Activated T-cell treated with anti-CD3 and anti-CD28 coated beads, Interleukin-2, amount 50 U/mL, for 72 hours (primary cell): ENCODE measurements around the gene SUGP2. TPM values are rescaled to one million over a fixed set of nuclear protein-coding genes. Genes with fewer than 3 reads are reported as not detected.
"Not testable (repeated sequence)": the region's sequence is repeated elsewhere in the genome, so short reads cannot be mapped to it uniquely, and the experiment has no call there.

ENCODE experiments used
- ATAC-seq, 2 donors: fragments of 150-1000 bp; cut with Tn5 transposase; replicated peaks in 1 of 2; 2 replicates each; pipeline ENCODE4 v1.10.0; 2021; ENCODE audit warnings: moderate library complexity in 2 of 2, mild to moderate bottlenecking in 1 of 2
- DNase-seq, 2 donors: peaks; one replicate each; pipeline ENCODE4 v3.0.0; 2021 to 2022; ENCODE audit warnings: mixed read lengths in 1 of 2
- H3K27ac Mint-ChIP-seq: one replicate; pipeline ENCODE4 v1.8.0; 2022; ENCODE audit warnings: mild to moderate bottlenecking, moderate library complexity, mixed read lengths
- H3K27me3 Mint-ChIP-seq: one replicate; pipeline ENCODE4 v1.8.0; 2022; ENCODE audit warnings: low read depth, mixed read lengths
- H3K36me3 Mint-ChIP-seq, 2 donors: one replicate each; pipeline ENCODE4 v1.8.0; 2022; ENCODE audit warnings: mixed read lengths in 2 of 2, mild to moderate bottlenecking in 1 of 2; ENCODE audit not compliant: insufficient read depth in 2 of 2
- H3K4me1 Mint-ChIP-seq: one replicate; pipeline ENCODE4 v1.8.0; 2022; ENCODE audit warnings: low read depth, mixed read lengths
- H3K4me3 Mint-ChIP-seq, 2 donors: one replicate each; pipeline ENCODE4 v1.8.0; 2022; ENCODE audit warnings: mild to moderate bottlenecking in 2 of 2, mixed read lengths in 2 of 2, moderate library complexity in 2 of 2
- H3K9me3 Mint-ChIP-seq, 2 donors: one replicate each; pipeline ENCODE4 v1.8.0; 2022; ENCODE audit warnings: mixed read lengths in 2 of 2
- total RNA-seq, 2 donors: library from RNA; stranded (reverse); gene quantifications; one replicate each; pipeline ENCODE4 v1.2.3, GENCODE V29; 2022

Gene SUGP2
- total RNA-seq, 2 donors from 2014 or later, result 106 to 122 TPM

- Mint-ChIP-seq H3K4me3 (no peak overlapping the region), H3K9me3 (no peaks in the 10 kb centered on the region), H3K27me3 (peaks cover 17% of the 10 kb centered on the region), H3K4me1 (no peaks in the 10 kb centered on the region), H3K36me3 (peaks cover 1 to 3% of the 10 kb centered on the region in 2 donors), H3K27ac (no peak overlapping the region)
- DNase-seq (no peak), ATAC-seq (no peak)
Observed at GRCh38 chr19:18966307-18966706, 67.0 kb downstream of the SUGP2 start.

- peaks cover 20% of the 10 kb centered on the region for H3K27me3 Mint-ChIP-seq
- H3K4me1 Mint-ChIP-seq, result no peaks in the 10 kb centered on the region
- no peak for ATAC-seq
- H3K9me3 Mint-ChIP-seq, result no peaks in the 10 kb centered on the region
- H3K36me3 Mint-ChIP-seq, result peaks cover under 1 to 1% of the 10 kb centered on the region in 2 donors
- no peak for DNase-seq
- H3K4me3 Mint-ChIP-seq, result no peak overlapping the region
- no peak overlapping the region for H3K27ac Mint-ChIP-seq
Observed at GRCh38 chr19:18964121-18964520, 69.2 kb downstream of the SUGP2 start.

DNA sequence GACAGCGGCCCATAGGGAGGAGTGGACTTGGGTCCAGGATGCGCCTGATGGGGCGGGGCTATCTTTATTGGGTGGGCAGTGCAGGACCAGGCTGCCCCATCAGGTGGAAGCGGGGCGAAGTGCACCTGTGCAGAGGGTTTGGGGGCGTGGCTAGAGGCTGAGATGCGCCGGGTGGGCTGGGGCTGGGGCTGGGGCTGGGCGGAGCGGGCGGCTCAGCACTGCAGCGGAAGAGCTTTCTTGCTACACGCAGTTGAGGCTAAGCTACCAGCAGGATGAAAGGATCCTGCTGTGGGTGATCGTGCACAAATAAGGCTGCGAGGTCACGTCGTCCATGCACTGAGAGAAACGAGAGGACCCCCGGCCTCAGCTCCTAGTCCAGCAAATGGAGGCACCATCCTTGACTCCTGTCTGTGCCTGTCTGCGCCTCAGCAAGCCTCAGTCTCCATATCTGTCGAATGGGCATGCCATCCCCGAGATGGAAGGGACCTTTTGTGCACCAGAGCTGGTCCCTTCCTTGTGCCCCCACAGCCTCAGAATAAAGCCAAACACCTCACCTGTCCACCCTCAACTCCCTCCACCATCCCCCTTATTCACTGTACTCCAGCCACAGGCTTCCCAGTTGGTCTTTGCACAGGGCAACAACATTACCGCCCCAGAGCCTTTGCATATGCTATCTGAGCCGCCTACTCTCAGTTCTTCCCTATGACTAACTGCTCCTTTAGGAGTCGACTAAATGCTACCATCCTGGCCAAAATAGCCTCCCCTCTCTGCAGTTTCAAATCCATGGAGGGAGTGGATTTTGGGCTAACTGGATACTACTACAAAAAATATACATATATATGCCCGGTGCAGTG lies 71.3 kb downstream of the SUGP2 start:
- Mint-ChIP-seq H3K27ac (no peak overlapping the region), H3K36me3 (no peaks in the 10 kb centered on the region), H3K9me3 (no peaks in the 10 kb centered on the region), H3K27me3 (peaks cover 20% of the 10 kb centered on the region), H3K4me1 (no peaks in the 10 kb centered on the region), H3K4me3 (no peak overlapping the region)
- DNase-seq (no peak), ATAC-seq (no peak)

- H3K4me1 Mint-ChIP-seq, result no peaks in the 10 kb centered on the region
Observed at GRCh38 chr19:18960370-18960769, 72.9 kb downstream of the SUGP2 start.

GRCh38 chr19:18955042-18955441 lies 78.3 kb downstream of the SUGP2 start:
- H3K9me3 Mint-ChIP-seq, result peaks cover 3 to 9% of the 10 kb centered on the region in 2 donors
- no peaks in the 10 kb centered on the region for H3K27me3 Mint-ChIP-seq

More at GRCh38 chr19:18960370-18960769, 72.9 kb downstream of the SUGP2 start:
- H3K27me3 Mint-ChIP-seq, result peaks cover 20% of the 10 kb centered on the region
- no peak overlapping the region for H3K4me3 Mint-ChIP-seq
- no peaks in the 10 kb centered on the region for H3K36me3 Mint-ChIP-seq
- no peak overlapping the region for H3K27ac Mint-ChIP-seq
- no peaks in the 10 kb centered on the region for H3K9me3 Mint-ChIP-seq
- DNase-seq, result no peak
- no peak for ATAC-seq

GRCh38 chr19:18954094-18954493 lies 79.2 kb downstream of the SUGP2 start:
- Mint-ChIP-seq H3K36me3 (no peaks in the 10 kb centered on the region), H3K27ac (no peak overlapping the region), H3K9me3 (peaks cover 3 to 9% of the 10 kb centered on the region in 2 donors), H3K27me3 (no peaks in the 10 kb centered on the region), H3K4me3 (no peak overlapping the region), H3K4me1 (no peaks in the 10 kb centered on the region)
- DNase-seq (no peak), ATAC-seq (no peak)

More at GRCh38 chr19:18955042-18955441, 78.3 kb downstream of the SUGP2 start:
- Mint-ChIP-seq H3K27ac (no peak overlapping the region), H3K4me3 (no peak overlapping the region), H3K36me3 (no peaks in the 10 kb centered on the region), H3K4me1 (no peaks in the 10 kb centered on the region)
- DNase-seq, result no peak
- no peak for ATAC-seq

- H3K4me1 Mint-ChIP-seq, ATAC-seq, H3K27ac Mint-ChIP-seq, H3K4me3 Mint-ChIP-seq, H3K36me3 Mint-ChIP-seq, H3K27me3 Mint-ChIP-seq, H3K9me3 Mint-ChIP-seq, DNase-seq: not testable (repeated sequence)
Observed at GRCh38 chr19:18952364-18953003, 80.8 kb downstream of the SUGP2 start.

DNA sequence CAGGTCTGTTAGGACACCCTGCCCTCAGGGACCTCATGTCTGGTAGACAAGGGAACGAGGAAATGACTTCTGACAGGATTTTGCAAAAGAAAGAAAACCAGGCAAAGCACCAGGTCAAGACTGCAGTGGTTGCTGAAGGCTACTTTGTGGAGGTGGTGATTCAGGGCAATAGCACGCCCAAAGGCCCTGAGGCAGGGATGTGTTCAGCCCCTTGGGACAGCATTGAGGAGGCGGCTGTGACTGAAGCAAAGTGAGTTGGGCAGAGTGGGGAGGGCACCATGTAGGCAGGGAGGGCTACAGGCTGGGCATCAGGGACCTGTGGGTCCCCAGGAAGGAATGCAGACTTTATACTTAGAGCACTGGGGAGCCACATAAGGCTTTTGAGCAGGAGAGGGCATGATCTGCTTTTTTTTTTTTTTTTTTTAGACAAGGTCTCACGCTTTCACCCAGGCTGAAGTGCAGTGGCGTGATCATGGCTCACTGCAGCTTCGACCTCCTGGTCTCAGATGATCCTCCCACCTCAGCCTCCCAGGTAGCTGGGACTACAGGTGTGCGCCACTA lies 81.5 kb downstream of the SUGP2 start:
- Mint-ChIP-seq H3K9me3 (peaks cover 3 to 9% of the 10 kb centered on the region in 2 donors), H3K36me3 (no peaks in the 10 kb centered on the region), H3K4me1 (no peaks in the 10 kb centered on the region), H3K27me3 (no peaks in the 10 kb centered on the region), H3K27ac (no peak overlapping the region), H3K4me3 (no peak overlapping the region)
- no peak for DNase-seq
- ATAC-seq, result no peak

- H3K9me3 Mint-ChIP-seq, result peaks cover 0 to 5% of the 10 kb centered on the region in 2 donors
- ATAC-seq, result no peak
- H3K36me3 Mint-ChIP-seq, result no peaks in the 10 kb centered on the region
- no peaks in the 10 kb centered on the region for H3K27me3 Mint-ChIP-seq
- no peak for DNase-seq
- no peak overlapping the region for H3K4me3 Mint-ChIP-seq
- no peaks in the 10 kb centered on the region for H3K4me1 Mint-ChIP-seq
- H3K27ac Mint-ChIP-seq, result no peak overlapping the region
Observed at GRCh38 chr19:18949858-18950257, 83.5 kb downstream of the SUGP2 start.

DNA sequence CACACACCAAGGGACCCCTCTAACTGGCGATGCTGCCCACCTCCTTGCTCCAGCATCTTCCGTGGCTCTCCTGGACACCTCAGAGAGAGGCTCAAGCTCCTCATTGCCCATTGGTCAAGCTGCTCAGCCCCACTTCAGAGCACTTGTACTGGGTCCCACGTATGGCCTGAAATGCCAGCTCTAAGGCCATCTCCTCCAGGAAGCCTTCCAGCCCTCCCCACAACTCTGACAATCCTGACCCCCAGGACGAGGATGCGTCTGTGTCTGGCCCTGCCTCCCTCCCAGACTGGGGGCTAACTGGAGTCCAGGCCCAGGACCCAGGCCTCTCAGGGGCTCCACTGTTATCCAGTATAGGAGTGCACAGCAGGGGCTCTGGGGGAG lies 84.4 kb downstream of the SUGP2 start:
- no peak for DNase-seq
- no peaks in the 10 kb centered on the region for H3K27me3 Mint-ChIP-seq
- no peak for ATAC-seq
- H3K4me1 Mint-ChIP-seq, result no peaks in the 10 kb centered on the region
- H3K4me3 Mint-ChIP-seq, result no peak overlapping the region
- H3K36me3 Mint-ChIP-seq, result no peaks in the 10 kb centered on the region
- H3K9me3 Mint-ChIP-seq, result no peaks in the 10 kb centered on the region
- H3K27ac Mint-ChIP-seq, result no peak overlapping the region

- ATAC-seq (no peak), DNase-seq (no peak)
- no peaks in the 10 kb centered on the region for H3K27me3 Mint-ChIP-seq
- no peaks in the 10 kb centered on the region for H3K36me3 Mint-ChIP-seq
- no peaks in the 10 kb centered on the region for H3K4me1 Mint-ChIP-seq
- no peak overlapping the region for H3K4me3 Mint-ChIP-seq
- H3K27ac Mint-ChIP-seq, result no peak overlapping the region
- H3K9me3 Mint-ChIP-seq, result no peaks in the 10 kb centered on the region
Observed at GRCh38 chr19:18948075-18948975, 85.0 kb downstream of the SUGP2 start.

- no peaks in the 10 kb centered on the region for H3K9me3 Mint-ChIP-seq
- H3K4me1 Mint-ChIP-seq, result no peaks in the 10 kb centered on the region
- no peaks in the 10 kb centered on the region for H3K36me3 Mint-ChIP-seq
- H3K27me3 Mint-ChIP-seq, result peaks cover 9% of the 10 kb centered on the region
- ATAC-seq (no peak), DNase-seq (no peak)
- H3K4me3 Mint-ChIP-seq, result no peak overlapping the region
- H3K27ac Mint-ChIP-seq, result no peak overlapping the region
Observed at GRCh38 chr19:18946918-18947317, 86.4 kb downstream of the SUGP2 start.

- Mint-ChIP-seq H3K27me3 (peaks cover 13% of the 10 kb centered on the region), H3K27ac (no peak overlapping the region), H3K4me1 (no peaks in the 10 kb centered on the region), H3K36me3 (no peaks in the 10 kb centered on the region), H3K4me3 (no peak overlapping the region), H3K9me3 (no peaks in the 10 kb centered on the region)
- no peak for ATAC-seq
- no peak for DNase-seq
Observed at GRCh38 chr19:18946335-18946734, 87.0 kb downstream of the SUGP2 start.
